ENCODE results near the gene TIMP4. TPM values are rescaled to one million over a fixed set of nuclear protein-coding genes. Genes with fewer than 3 reads are reported as not detected.
A peak's percentile ranks its signal among the peaks of the same experiment; 100 is the strongest.

TIMP4 gene
- polyA plus RNA-seq, 1 of the 3 experiments (the other 2 are of a cell fraction) = not detected

GRCh38 chr3:12192655-12193484 lies 34.2 kb upstream of the TIMP4 start:
- Histone ChIP-seq H3K27me3 (ENCODE audit: insufficient read depth) (no peaks in the 10 kb centered on the region), H3K27ac (ENCODE audit: low read depth in 2 of 2, low read length in 1 of 2) (peak overlapping the region in 1 of 2 experiments; percentile 91; a peak in 3 of 4 replicates), H3K4me2 (peak overlapping the region; percentile 22), H3K4me1 (ENCODE audit: control insufficient read depth in 1 of 2, insufficient read depth in 2 of 2, low read depth in 1 of 2, low read length in 1 of 2) (peaks cover 0 to 34% of the 10 kb centered on the region in 2 experiments), H3K9ac (no peak overlapping the region), H3K79me2 (ENCODE audit: insufficient read depth) (no peaks in the 10 kb centered on the region), H2AFZ (ENCODE audit: low read depth) (no peak overlapping the region), H3F3A (replicated peaks; ENCODE audit: insufficient read depth) (peaks cover 20% of the 10 kb centered on the region), H3K9me3 (no peaks in the 10 kb centered on the region), H3K9me2 (no peaks in the 10 kb centered on the region), H3K36me3 (replicated peaks in 1 of 2; ENCODE audit: control insufficient read depth in 1 of 2, insufficient read depth in 2 of 2, low read length in 1 of 2) (no peaks in the 10 kb centered on the region), H3K4me3 (ENCODE audit: low read depth in 2 of 2, low read length in 1 of 2) (no peak overlapping the region), H4K20me1 (ENCODE audit: insufficient read depth) (no peaks in the 10 kb centered on the region)
- TF ChIP-seq GABPA (IDR thresholded peaks at IDR 0.05; ENCODE audit: low read depth) (no peak), TAF1 (IDR thresholded peaks at IDR 0.05; ENCODE audit: borderline replicate concordance, low read depth, low read length) (no peak), FOSL2 (IDR thresholded peaks at IDR 0.05; ENCODE audit: borderline replicate concordance, low read depth) (no peak)
- WGBS (ENCODE audit: low lambda C conversion rate) = 91% methylated on average over 3 of the region's 3 CpGs
- POLR2A ChIA-PET = no interaction called here
- CTCF ChIA-PET = interaction anchor here (1.0 kb wide), 1 partner anchor 17 kb away, joined by 3 read pairs; no protein-coding TSS in a partner anchor
- DNase-seq = no peak

- H3K4me3 ChIP-seq (ENCODE audit: low read depth in 2 of 2, low read length in 1 of 2) = no peak overlapping the region
- no peaks in the 10 kb centered on the region for H3K79me2 ChIP-seq (ENCODE audit: insufficient read depth)
- ChIA-PET CTCF (interaction anchor here (1.0 kb wide), 1 partner anchor 16 kb away, joined by 3 read pairs; no protein-coding TSS in a partner anchor), POLR2A (no interaction called here)
- H3K9me3 ChIP-seq = no peaks in the 10 kb centered on the region
- DNase-seq = no peak
- no peak for TF ChIP-seq USF1 (IDR thresholded peaks at IDR 0.05; ENCODE audit: borderline replicate concordance, low read depth)
- TF ChIP-seq RCOR1 (IDR thresholded peaks at IDR 0.05; ENCODE audit: low read length) = no peak
- no peak for TF ChIP-seq MXI1 (IDR thresholded peaks at IDR 0.05; ENCODE audit: low read depth, low read length)
- H3K9me2 ChIP-seq = no peaks in the 10 kb centered on the region
- H2AFZ ChIP-seq (ENCODE audit: low read depth) = no peak overlapping the region
- no peaks in the 10 kb centered on the region for H3K36me3 ChIP-seq (replicated peaks in 1 of 2; ENCODE audit: control insufficient read depth in 1 of 2, insufficient read depth in 2 of 2, low read length in 1 of 2)
- no peak overlapping the region for H3K9ac ChIP-seq
- H4K20me1 ChIP-seq (ENCODE audit: insufficient read depth) = no peaks in the 10 kb centered on the region
- WGBS (ENCODE audit: low lambda C conversion rate) = 96% methylated on average over 8 of the region's 8 CpGs
- H3K4me2 ChIP-seq = no peak overlapping the region
- peaks cover 25% of the 10 kb centered on the region for H3F3A ChIP-seq (replicated peaks; ENCODE audit: insufficient read depth)
- peaks cover 0 to 41% of the 10 kb centered on the region in 2 experiments for H3K4me1 ChIP-seq (ENCODE audit: control insufficient read depth in 1 of 2, insufficient read depth in 2 of 2, low read depth in 1 of 2, low read length in 1 of 2)
- peak overlapping the region in 1 of 2 experiments; percentile 91; a peak in 1 of 4 replicates for H3K27ac ChIP-seq (ENCODE audit: low read depth in 2 of 2, low read length in 1 of 2)
- no peaks in the 10 kb centered on the region for H3K27me3 ChIP-seq (ENCODE audit: insufficient read depth)
These were observed 33.5 kb upstream of the TIMP4 start for GRCh38 chr3:12192173-12192572.

- Histone ChIP-seq H3K36me3 (replicated peaks in 1 of 2; ENCODE audit: control insufficient read depth in 1 of 2, insufficient read depth in 2 of 2, low read length in 1 of 2) (no peaks in the 10 kb centered on the region), H3K4me3 (ENCODE audit: low read depth in 2 of 2, low read length in 1 of 2) (no peak overlapping the region), H4K20me1 (ENCODE audit: insufficient read depth) (no peaks in the 10 kb centered on the region), H3K79me2 (ENCODE audit: insufficient read depth) (no peaks in the 10 kb centered on the region), H2AFZ (ENCODE audit: low read depth) (no peak overlapping the region), H3K4me2 (no peak overlapping the region), H3F3A (replicated peaks; ENCODE audit: insufficient read depth) (peaks cover 25% of the 10 kb centered on the region), H3K9me3 (no peaks in the 10 kb centered on the region), H3K27ac (ENCODE audit: low read depth in 2 of 2, low read length in 1 of 2) (no peak overlapping the region), H3K27me3 (ENCODE audit: insufficient read depth) (no peaks in the 10 kb centered on the region), H3K9me2 (no peaks in the 10 kb centered on the region), H3K4me1 (ENCODE audit: control insufficient read depth in 1 of 2, insufficient read depth in 2 of 2, low read depth in 1 of 2, low read length in 1 of 2) (peaks cover 0 to 41% of the 10 kb centered on the region in 2 experiments), H3K9ac (no peak overlapping the region)
- WGBS (ENCODE audit: low lambda C conversion rate) = 97% methylated on average over 5 of the region's 5 CpGs
- DNase-seq = no peak
- CTCF ChIA-PET = interaction anchor here (1.0 to 2.1 kb wide), 2 partner anchors 13 to 15 kb away, joined by 3 to 12 read pairs; no protein-coding TSS in a partner anchor
- POLR2A ChIA-PET = no interaction called here
- TF ChIP-seq USF2 (IDR thresholded peaks at IDR 0.05; ENCODE audit: borderline replicate concordance, low read depth, low read length) = no peak
- TF ChIP-seq TEAD4 (IDR thresholded peaks at IDR 0.05; ENCODE audit: borderline replicate concordance, insufficient read depth) = no peak
- no peak for TF ChIP-seq FOSL2 (IDR thresholded peaks at IDR 0.05; ENCODE audit: borderline replicate concordance, low read depth)
- TF ChIP-seq SMC3 (IDR thresholded peaks at IDR 0.05; ENCODE audit: low read depth, low read length) = no peak
- no peak for TF ChIP-seq EP300 (IDR thresholded peaks at IDR 0.05; ENCODE audit: borderline replicate concordance in 1 of 2, low read depth in 1 of 2, low read length in 1 of 2)
- TF ChIP-seq NRF1 (IDR thresholded peaks at IDR 0.05; ENCODE audit: low read depth, low read length) = no peak
- TF ChIP-seq CHD2 (IDR thresholded peaks at IDR 0.05; ENCODE audit: low read length, partially characterized antibody) = no peak
- TF ChIP-seq REST (IDR thresholded peaks at IDR 0.05; ENCODE audit: low read depth, low read length) = no peak
- TF ChIP-seq RXRA (IDR thresholded peaks at IDR 0.05; ENCODE audit: borderline replicate concordance, low read depth) = no peak
These were observed 32.8 kb upstream of the TIMP4 start for GRCh38 chr3:12191559-12191958.

Data from SK-N-SH (cell line).